PFSK-1 (cell line): ENCODE results near the gene DNAJC10.

Experiments
- FOXP2 ChIP-seq: optimal IDR thresholded peaks from 2 replicates; pipeline ENCODE3; 2011; ENCODE audit warnings: borderline replicate concordance, control low read depth, inconsistent platforms; ENCODE audit not compliant: insufficient read depth; ENCODE audit errors: extremely low read length, extremely low read depth
- POLR2AphosphoS5 ChIP-seq: IDR thresholded peaks from 2 replicates; pipeline ENCODE4 v1.6.1; 2012; ENCODE audit warnings: low read depth, mild to moderate bottlenecking, control low read depth, low read length, moderate library complexity
- REST ChIP-seq, 2 experiments: IDR thresholded peaks; 2 replicates each; pipeline versions ENCODE4 v1.6.1 to v1.8.0; 2011 to 2012; ENCODE audit warnings: low read depth in 2 of 2, low read length in 2 of 2, control low read depth in 1 of 2, inconsistent platforms in 1 of 2, mild to moderate bottlenecking in 1 of 2, moderate library complexity in 1 of 2; ENCODE audit not compliant: insufficient read depth in 1 of 2
- SIN3A ChIP-seq: IDR thresholded peaks from 2 replicates; pipeline ENCODE4 v1.6.1; 2012; ENCODE audit warnings: mild to moderate bottlenecking, low read length, moderate library complexity, borderline replicate concordance; ENCODE audit not compliant: insufficient read depth
- TAF1 ChIP-seq: IDR thresholded peaks from 2 replicates; pipeline ENCODE4 v1.6.1; 2012; ENCODE audit warnings: low read length, control low read depth, borderline replicate concordance; ENCODE audit not compliant: insufficient read depth

DNAJC10 gene

GRCh38 chr2:182784777-182785176 lies 68.7 kb downstream of the DNAJC10 start:
- TF ChIP-seq SIN3A (no peak), TAF1 (no peak), REST (IDR thresholded peaks at IDR 0.05; ENCODE audit: insufficient read depth in 1 of 2, low read depth in 2 of 2, low read length in 2 of 2) (no peak), FOXP2 (no peak), POLR2AphosphoS5 (no peak)

GRCh38 chr2:182792441-182792840 lies 76.4 kb downstream of the DNAJC10 start:
- TF ChIP-seq SIN3A (no peak), REST (IDR thresholded peaks at IDR 0.05; ENCODE audit: insufficient read depth in 1 of 2, low read depth in 2 of 2, low read length in 2 of 2) (no peak), TAF1 (no peak), POLR2AphosphoS5 (no peak), FOXP2 (no peak)

GRCh38 chr2:182798736-182799135 lies 82.7 kb downstream of the DNAJC10 start:
- TF ChIP-seq REST (IDR thresholded peaks at IDR 0.05; ENCODE audit: insufficient read depth in 1 of 2, low read depth in 2 of 2, low read length in 2 of 2) = no peak
- TF ChIP-seq POLR2AphosphoS5 = no peak
- no peak for TF ChIP-seq FOXP2
- no peak for TF ChIP-seq TAF1
- no peak for TF ChIP-seq SIN3A

- no peak for TF ChIP-seq REST (IDR thresholded peaks at IDR 0.05; ENCODE audit: insufficient read depth in 1 of 2, low read depth in 2 of 2, low read length in 2 of 2)
- no peak for TF ChIP-seq TAF1
- TF ChIP-seq SIN3A = no peak
- TF ChIP-seq POLR2AphosphoS5 = no peak
- no peak for TF ChIP-seq FOXP2
Measured at GRCh38 chr2:182804128-182804527, 88.1 kb downstream of the DNAJC10 start.

- no peak for TF ChIP-seq TAF1
- TF ChIP-seq FOXP2 = no peak
- no peak for TF ChIP-seq POLR2AphosphoS5
- no peak for TF ChIP-seq SIN3A
- no peak for TF ChIP-seq REST (IDR thresholded peaks at IDR 0.05; ENCODE audit: insufficient read depth in 1 of 2, low read depth in 2 of 2, low read length in 2 of 2)
Measured at GRCh38 chr2:182807319-182807718, 91.3 kb downstream of the DNAJC10 start.
